ENCODE measurements around the gene BROX. TPM values are rescaled to one million over a fixed set of nuclear protein-coding genes. Genes with fewer than 3 reads are reported as not detected.

The BROX gene
- polyA plus RNA-seq, 1 of the 3 experiments (the other 2 are of a cell fraction): 3.8 TPM

- H3K27ac ChIP-seq (ENCODE audit: low read depth in 2 of 2, low read length in 1 of 2): 0 out of 4 replicates have a peak overlapping the region, but pooled peaks of 1 of the 2 experiments have one; percentile 4
- no peaks in the 10 kb centered on the region; the same call in 1 of the 2 replicates for H4K20me1 ChIP-seq (ENCODE audit: insufficient read depth)
- H3K4me1 ChIP-seq (ENCODE audit: control insufficient read depth in 1 of 2, insufficient read depth in 2 of 2, low read depth in 1 of 2, low read length in 1 of 2): peaks cover 0 to 11% of the 10 kb centered on the region in 2 experiments; a peak in 3 of 4 replicates
- ChIA-PET POLR2A (no interaction called here), CTCF (no interaction called here)
- peaks cover 10% of the 10 kb centered on the region for H3F3A ChIP-seq (replicated peaks; ENCODE audit: insufficient read depth)
- H3K4me2 ChIP-seq: peak overlapping the region; percentile 84
- no peak overlapping the region for H2AFZ ChIP-seq (ENCODE audit: low read depth)
- H3K27me3 ChIP-seq (ENCODE audit: insufficient read depth): no peaks in the 10 kb centered on the region
- H3K79me2 ChIP-seq (ENCODE audit: insufficient read depth): peaks cover 86% of the 10 kb centered on the region
- H3K36me3 ChIP-seq (replicated peaks in 1 of 2; ENCODE audit: control insufficient read depth in 1 of 2, insufficient read depth in 2 of 2, low read length in 1 of 2): peaks cover 0 to 7% of the 10 kb centered on the region in 2 experiments
- no peaks in the 10 kb centered on the region for H3K9me2 ChIP-seq
- DNase-seq: peak; percentile 28
- peak overlapping the region in 1 of 2 experiments; percentile 72; a peak in 1 of 4 replicates for H3K4me3 ChIP-seq (ENCODE audit: low read depth in 2 of 2, low read length in 1 of 2)
- no peaks in the 10 kb centered on the region for H3K9me3 ChIP-seq
- peak overlapping the region; percentile 86; the same call in 1 of the 2 replicates for H3K9ac ChIP-seq
- 70% methylated on average over 5 of the region's 5 CpGs for WGBS (ENCODE audit: low lambda C conversion rate)
- TF ChIP-seq RFX5 (IDR thresholded peaks at IDR 0.05; ENCODE audit: low read length) (no peak), MXI1 (IDR thresholded peaks at IDR 0.05; ENCODE audit: low read depth, low read length) (no peak), TCF12 (IDR thresholded peaks at IDR 0.05) (no peak), GATA2 (CRISPR knock-in tag; IDR thresholded peaks at IDR 0.05) (no peak), EP300 (IDR thresholded peaks at IDR 0.05; ENCODE audit: borderline replicate concordance in 1 of 2, low read depth in 1 of 2, low read length in 1 of 2) (no peak), TAF1 (IDR thresholded peaks at IDR 0.05; ENCODE audit: borderline replicate concordance, low read depth, low read length) (no peak), SIN3A (IDR thresholded peaks at IDR 0.05; ENCODE audit: borderline replicate concordance, low read depth, low read length) (no peak), YY1 (IDR thresholded peaks at IDR 0.05; ENCODE audit: low read depth) (no peak), EZH2phosphoT487 (IDR thresholded peaks at IDR 0.05; ENCODE audit: borderline replicate concordance, low read depth) (no peak), TEAD4 (IDR thresholded peaks at IDR 0.05; ENCODE audit: borderline replicate concordance, insufficient read depth) (no peak), RAD21 (IDR thresholded peaks at IDR 0.05; ENCODE audit: low read length) (no peak), GABPA (IDR thresholded peaks at IDR 0.05; ENCODE audit: low read depth) (no peak), FOSL2 (IDR thresholded peaks at IDR 0.05; ENCODE audit: borderline replicate concordance, low read depth) (no peak), RXRA (IDR thresholded peaks at IDR 0.05; ENCODE audit: borderline replicate concordance, low read depth) (no peak), JUND (IDR thresholded peaks at IDR 0.05) (no peak), SMC3 (IDR thresholded peaks at IDR 0.05; ENCODE audit: low read depth, low read length) (no peak), PBX3 (IDR thresholded peaks at IDR 0.05) (no peak), FOXJ3 (CRISPR knock-in tag; IDR thresholded peaks at IDR 0.05) (no peak), CTCF (IDR thresholded peaks at IDR 0.05) (no peak)
- TF ChIP-seq, protein P1, sequence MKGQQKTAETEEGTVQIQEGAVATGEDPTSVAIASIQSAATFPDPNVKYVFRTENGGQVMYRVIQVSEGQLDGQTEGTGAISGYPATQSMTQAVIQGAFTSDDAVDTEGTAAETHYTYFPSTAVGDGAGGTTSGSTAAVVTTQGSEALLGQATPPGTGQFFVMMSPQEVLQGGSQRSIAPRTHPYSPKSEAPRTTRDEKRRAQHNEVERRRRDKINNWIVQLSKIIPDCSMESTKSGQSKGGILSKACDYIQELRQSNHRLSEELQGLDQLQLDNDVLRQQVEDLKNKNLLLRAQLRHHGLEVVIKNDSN (IDR thresholded peaks at IDR 0.05; ENCODE audit: borderline replicate concordance, low read depth): no peak
Measured at GRCh38 chr1:222709700-222710153, 2.6 kb upstream of the BROX start.

Data from SK-N-SH (cell line).